ENCODE measurements around the gene TMA7.
"Not testable (repeated sequence)": the region's sequence is repeated elsewhere in the genome, so short reads cannot be mapped to it uniquely, and the experiment has no call there.

Gene TMA7

GRCh38 chr3:48436477-48436787 lies 3.6 kb upstream of the TMA7 start:
- DNase-seq (ENCODE audit: low spot score) = no peak

- no peak for DNase-seq (ENCODE audit: low spot score)
Measured at GRCh38 chr3:48436855-48437254, 3.2 kb upstream of the TMA7 start.

- DNase-seq (ENCODE audit: low spot score) = no peak
Measured at GRCh38 chr3:48437812-48438211, 2.2 kb upstream of the TMA7 start.

- DNase-seq (ENCODE audit: low spot score) = peak; percentile 26
Measured at GRCh38 chr3:48440590-48440958, 517 bp downstream of the TMA7 start.

GRCh38 chr3:48441940-48442339 lies 1.9 kb downstream of the TMA7 start:
- no peak for DNase-seq (ENCODE audit: low spot score)

- DNase-seq (ENCODE audit: low spot score) = no peak
Measured at GRCh38 chr3:48445277-48445882, 5.3 kb downstream of the TMA7 start.

- DNase-seq (ENCODE audit: low spot score) = no peak
Measured at GRCh38 chr3:48446043-48446424, 6.0 kb downstream of the TMA7 start.

- peak; percentile 89 for DNase-seq (ENCODE audit: low spot score)
Measured at GRCh38 chr3:48446425-48447193, 6.6 kb downstream of the TMA7 start, which contains the start of gene ATRIP. Gene ATRIP (plus strand): TSS chr3:48446737. CDS start chr3:48446846, 109 bp downstream.

GRCh38 chr3:48451270-48451669 lies 11.2 kb downstream of the TMA7 start:
- DNase-seq (ENCODE audit: low spot score) = no peak

GRCh38 chr3:48456456-48456855 lies 16.4 kb downstream of the TMA7 start:
- DNase-seq (ENCODE audit: low spot score) = no peak

- no peak for DNase-seq (ENCODE audit: low spot score)
Measured at GRCh38 chr3:48459331-48459730, 19.3 kb downstream of the TMA7 start.

GRCh38 chr3:48459773-48460516 lies 19.9 kb downstream of the TMA7 start:
- DNase-seq (ENCODE audit: low spot score) = no peak

GRCh38 chr3:48460517-48460902 lies 20.5 kb downstream of the TMA7 start:
- DNase-seq (ENCODE audit: low spot score) = no peak

- DNase-seq (ENCODE audit: low spot score) = not testable (repeated sequence)
Measured at GRCh38 chr3:48461767-48462166, 21.7 kb downstream of the TMA7 start.

GRCh38 chr3:48463703-48464102 lies 23.6 kb downstream of the TMA7 start:
- DNase-seq (ENCODE audit: low spot score) = no peak

- no peak for DNase-seq (ENCODE audit: low spot score)
Measured at GRCh38 chr3:48464713-48465221, 24.7 kb downstream of the TMA7 start.

GRCh38 chr3:48465237-48465530 lies 25.1 kb downstream of the TMA7 start:
- no peak for DNase-seq (ENCODE audit: low spot score)

- peak; percentile 87 for DNase-seq (ENCODE audit: low spot score)
Measured at GRCh38 chr3:48465531-48466378, 25.7 kb downstream of the TMA7 start.

GRCh38 chr3:48466386-48467109 lies 26.5 kb downstream of the TMA7 start:
- DNase-seq (ENCODE audit: low spot score) = peak; percentile 6

- no peak for DNase-seq (ENCODE audit: low spot score)
Measured at GRCh38 chr3:48467110-48467454, 27.0 kb downstream of the TMA7 start.

GRCh38 chr3:48467473-48468267 lies 27.6 kb downstream of the TMA7 start:
- DNase-seq (ENCODE audit: low spot score) = no peak

All from hematopoietic multipotent progenitor cell treated with erythropoietin and hydrocortisone succinate and interleukin-3 and kit ligand, for 17 days (in vitro differentiated cells).